Measurements from ENCODE around the gene CDC20.

The CDC20 gene

DNA sequence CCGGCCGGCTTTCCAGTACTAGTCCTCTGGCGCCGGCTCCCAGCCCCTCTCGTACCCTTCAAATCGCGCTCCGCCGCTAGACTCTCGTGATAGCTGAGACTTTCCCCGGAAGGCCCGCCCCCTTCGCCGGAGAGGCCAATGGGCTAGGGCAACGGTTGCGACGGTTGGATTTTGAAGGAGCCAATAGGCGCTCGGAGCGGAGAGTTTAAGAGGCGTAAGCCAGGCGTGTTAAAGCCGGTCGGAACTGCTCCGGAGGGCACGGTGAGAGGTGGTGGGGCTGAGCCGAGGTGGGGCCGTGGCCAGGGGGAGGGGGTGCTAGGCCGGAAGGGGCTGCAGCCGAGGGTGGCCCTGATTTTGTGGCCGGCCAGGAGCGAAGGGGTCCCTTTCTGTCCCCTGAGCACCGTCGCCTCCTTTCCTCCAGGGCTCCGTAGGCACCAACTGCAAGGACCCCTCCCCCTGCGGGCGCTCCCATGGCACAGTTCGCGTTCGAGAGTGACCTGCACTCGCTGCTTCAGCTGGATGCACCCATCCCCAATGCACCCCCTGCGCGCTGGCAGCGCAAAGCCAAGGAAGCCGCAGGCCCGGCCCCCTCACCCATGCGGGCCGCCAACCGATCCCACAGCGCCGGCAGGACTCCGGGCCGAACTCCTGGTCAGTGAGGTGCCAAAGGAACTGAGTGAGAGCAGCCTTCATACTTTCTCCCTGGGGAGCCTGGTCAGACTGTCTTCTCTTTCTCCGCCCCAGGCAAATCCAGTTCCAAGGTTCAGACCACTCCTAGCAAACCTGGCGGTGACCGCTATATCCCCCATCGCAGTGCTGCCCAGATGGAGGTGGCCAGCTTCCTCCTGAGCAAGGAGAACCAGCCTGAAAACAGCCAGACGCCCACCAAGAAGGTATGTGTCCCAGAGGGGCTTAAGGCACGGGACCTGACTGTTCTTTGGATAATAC lies at the start of gene CDC20:
Gene CDC20, plus strand, starts transcription at position 236 of the 948 bp plus-strand sequence. Its CDS starts 235 bp downstream, at position 471.
- DNase-seq (ENCODE audit: low spot score): peak; percentile 99
- peak within 1 kb of the TSS; percentile 81 to 88 for H3K27ac ChIP-seq
- TF ChIP-seq, protein P1, sequence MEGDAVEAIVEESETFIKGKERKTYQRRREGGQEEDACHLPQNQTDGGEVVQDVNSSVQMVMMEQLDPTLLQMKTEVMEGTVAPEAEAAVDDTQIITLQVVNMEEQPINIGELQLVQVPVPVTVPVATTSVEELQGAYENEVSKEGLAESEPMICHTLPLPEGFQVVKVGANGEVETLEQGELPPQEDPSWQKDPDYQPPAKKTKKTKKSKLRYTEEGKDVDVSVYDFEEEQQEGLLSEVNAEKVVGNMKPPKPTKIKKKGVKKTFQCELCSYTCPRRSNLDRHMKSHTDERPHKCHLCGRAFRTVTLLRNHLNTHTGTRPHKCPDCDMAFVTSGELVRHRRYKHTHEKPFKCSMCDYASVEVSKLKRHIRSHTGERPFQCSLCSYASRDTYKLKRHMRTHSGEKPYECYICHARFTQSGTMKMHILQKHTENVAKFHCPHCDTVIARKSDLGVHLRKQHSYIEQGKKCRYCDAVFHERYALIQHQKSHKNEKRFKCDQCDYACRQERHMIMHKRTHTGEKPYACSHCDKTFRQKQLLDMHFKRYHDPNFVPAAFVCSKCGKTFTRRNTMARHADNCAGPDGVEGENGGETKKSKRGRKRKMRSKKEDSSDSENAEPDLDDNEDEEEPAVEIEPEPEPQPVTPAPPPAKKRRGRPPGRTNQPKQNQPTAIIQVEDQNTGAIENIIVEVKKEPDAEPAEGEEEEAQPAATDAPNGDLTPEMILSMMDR (IDR thresholded peaks at IDR 0.05): no peak
- peak within 1 kb of the TSS; percentile 75 for H3K4me3 ChIP-seq

DNA sequence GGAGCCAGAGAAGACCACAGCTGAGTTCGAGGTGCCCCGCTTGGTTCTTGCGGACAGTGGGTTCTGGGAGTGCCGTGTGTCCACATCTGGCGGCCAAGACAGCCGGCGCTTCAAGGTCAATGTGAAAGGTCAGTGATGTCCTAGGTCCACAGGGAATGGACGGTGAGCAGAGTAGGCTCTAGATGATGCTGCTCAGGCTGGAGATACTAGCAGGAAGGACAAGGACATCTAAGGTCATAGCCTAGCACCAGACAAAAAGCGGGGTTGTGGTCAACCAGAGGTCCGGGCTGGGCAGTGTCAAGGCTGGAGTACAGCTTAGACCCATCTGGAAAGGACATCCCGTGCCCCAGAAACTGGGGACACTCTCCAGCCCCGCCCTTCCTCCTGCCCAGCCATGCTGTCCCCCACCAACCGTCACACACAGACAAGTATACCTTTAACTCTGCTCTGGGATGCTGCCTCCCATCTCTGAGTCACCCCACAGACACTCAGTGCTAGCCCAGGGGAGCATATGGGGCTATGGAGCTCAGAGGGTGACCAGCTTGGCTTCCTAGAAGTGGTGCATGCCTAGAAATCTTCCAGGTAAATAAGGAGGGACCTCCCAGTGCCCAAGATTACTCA lies 49.3 kb upstream of the CDC20 start:
- Histone ChIP-seq H3K4me3 (no peak overlapping the region), H3K27ac (no peak overlapping the region)
- no peak for DNase-seq (ENCODE audit: low spot score)
- TF ChIP-seq, protein P1 (IDR thresholded peaks at IDR 0.05): no peak

DNA sequence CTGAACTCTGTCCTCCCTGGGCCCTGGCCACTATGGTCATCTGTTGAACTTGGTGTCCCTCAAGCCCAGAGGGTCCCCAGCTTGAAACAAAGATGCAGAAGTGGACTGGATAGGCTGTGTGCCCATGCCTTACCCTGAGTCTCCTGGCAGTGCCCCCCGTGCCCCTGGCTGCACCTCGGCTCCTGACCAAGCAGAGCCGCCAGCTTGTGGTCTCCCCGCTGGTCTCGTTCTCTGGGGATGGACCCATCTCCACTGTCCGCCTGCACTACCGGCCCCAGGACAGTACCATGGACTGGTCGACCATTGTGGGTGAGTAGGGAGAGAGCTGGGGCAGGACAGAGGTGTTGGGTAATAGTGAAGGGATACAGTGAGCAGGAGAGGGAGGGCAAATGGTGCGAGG lies 47.3 kb upstream of the CDC20 start:
- Histone ChIP-seq H3K27ac (no peak overlapping the region), H3K4me3 (no peak overlapping the region)
- no peak for DNase-seq (ENCODE audit: low spot score)
- TF ChIP-seq, protein P1 (IDR thresholded peaks at IDR 0.05): no peak

DNA sequence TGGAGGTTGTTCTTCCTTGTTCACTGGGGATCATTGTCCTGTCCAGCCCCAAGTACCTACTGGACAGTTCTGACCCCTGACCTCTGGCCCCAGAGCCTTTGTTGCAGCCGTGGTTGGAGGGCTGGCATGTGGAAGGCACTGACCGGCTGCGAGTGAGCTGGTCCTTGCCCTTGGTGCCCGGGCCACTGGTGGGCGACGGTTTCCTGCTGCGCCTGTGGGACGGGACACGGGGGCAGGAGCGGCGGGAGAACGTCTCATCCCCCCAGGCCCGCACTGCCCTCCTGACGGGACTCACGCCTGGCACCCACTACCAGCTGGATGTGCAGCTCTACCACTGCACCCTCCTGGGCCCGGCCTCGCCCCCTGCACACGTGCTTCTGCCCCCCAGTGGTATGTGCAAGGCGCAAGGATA lies 46.6 kb upstream of the CDC20 start:
- Histone ChIP-seq H3K27ac (no peak overlapping the region), H3K4me3 (no peak overlapping the region)
- TF ChIP-seq, protein P1 (IDR thresholded peaks at IDR 0.05): no peak
- DNase-seq (ENCODE audit: low spot score): no peak

DNA sequence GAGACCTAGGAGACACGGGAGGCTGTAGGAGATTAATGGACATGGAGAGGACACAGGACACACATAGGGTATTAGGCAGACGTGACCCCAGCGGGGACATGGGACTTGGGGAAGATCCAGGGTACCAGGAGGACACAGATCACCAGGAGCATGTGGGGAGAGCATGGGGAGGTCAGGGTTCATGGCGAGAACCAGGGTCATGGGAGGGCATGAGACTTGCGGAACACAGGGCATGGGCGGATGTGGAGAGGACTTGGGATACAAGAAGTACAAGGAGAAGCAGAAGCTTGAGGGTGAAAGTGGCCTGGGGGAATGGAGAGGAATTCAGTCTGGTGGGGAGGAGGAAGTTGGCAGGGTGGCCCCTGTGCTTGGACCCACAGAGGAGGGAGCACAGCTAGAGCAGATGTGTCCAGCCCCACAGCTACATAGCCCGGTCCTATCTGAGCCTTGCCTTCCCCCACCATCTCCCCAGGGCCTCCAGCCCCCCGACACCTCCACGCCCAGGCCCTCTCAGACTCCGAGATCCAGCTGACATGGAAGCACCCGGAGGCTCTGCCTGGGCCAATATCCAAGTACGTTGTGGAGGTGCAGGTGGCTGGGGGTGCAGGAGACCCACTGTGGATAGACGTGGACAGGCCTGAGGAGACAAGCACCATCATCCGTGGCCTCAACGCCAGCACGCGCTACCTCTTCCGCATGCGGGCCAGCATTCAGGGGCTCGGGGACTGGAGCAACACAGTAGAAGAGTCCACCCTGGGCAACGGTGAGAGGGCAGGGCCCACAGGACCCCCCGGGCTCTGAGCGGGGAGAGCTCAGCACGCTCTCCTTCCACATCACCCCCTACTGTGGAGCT lies 45.9 kb upstream of the CDC20 start:
- DNase-seq (ENCODE audit: low spot score): no peak
- TF ChIP-seq, protein P1 (IDR thresholded peaks at IDR 0.05): no peak
- H3K27ac ChIP-seq: no peak overlapping the region
- H3K4me3 ChIP-seq: no peak overlapping the region

DNA sequence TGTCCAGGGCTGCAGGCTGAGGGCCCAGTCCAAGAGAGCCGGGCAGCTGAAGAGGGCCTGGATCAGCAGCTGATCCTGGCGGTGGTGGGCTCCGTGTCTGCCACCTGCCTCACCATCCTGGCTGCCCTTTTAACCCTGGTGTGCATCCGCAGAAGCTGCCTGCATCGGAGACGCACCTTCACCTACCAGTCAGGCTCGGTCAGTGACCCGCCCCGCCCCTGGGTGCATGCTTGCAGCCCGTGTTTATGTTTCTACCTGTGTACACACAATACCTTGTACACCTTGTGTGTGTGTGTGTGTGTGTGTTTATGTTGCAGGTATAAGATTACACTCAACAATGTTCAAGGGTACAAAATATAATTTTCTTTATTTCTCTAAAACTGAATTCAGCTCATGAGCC lies 45.0 kb upstream of the CDC20 start:
- TF ChIP-seq, protein P1 (IDR thresholded peaks at IDR 0.05): no peak
- no peak overlapping the region for H3K4me3 ChIP-seq
- H3K27ac ChIP-seq: no peak overlapping the region
- DNase-seq (ENCODE audit: low spot score): no peak
